DMS114 treated with DMSO at 0.1 percent for 48 hours (cell line): ENCODE results near the gene OSBP2.

Experiments
- DNase-seq: peaks from one replicate; lab custom pipeline; 2025; ENCODE audit not compliant: unreplicated experiment; lab: John Stamatoyannopoulos, UW

OSBP2 gene

DNA sequence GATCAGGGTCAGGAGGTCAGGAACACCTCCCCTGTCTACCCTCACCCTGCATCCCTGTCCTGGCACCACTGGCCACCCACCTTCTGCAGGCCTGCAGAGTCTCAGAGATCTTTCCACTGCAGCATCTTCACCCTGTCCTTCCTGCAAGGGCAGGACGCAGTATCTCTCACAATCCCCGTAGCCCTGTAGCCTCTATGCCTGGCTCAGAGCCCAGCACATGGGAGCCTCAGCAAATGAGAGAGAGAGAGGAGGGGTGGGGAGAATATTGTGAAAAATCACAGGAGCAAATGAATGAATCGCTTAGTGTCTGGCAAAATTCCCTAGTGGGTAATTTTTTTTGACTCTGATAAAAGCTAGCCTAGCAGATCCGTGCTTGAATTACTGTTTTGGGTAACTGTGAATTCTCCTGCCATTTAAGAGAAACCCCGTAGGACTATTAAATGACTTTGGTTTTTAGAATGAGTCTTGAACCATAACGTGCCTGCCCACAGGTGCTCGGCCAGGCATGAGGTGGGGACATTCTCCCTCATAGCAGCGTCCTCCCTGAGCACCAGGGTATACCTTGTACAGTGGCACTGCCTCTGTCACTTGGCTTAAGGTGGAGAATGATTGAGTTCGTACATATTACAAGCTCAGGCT, 182.4 kb downstream of the OSBP2 start:
- no peak for DNase-seq

DNA sequence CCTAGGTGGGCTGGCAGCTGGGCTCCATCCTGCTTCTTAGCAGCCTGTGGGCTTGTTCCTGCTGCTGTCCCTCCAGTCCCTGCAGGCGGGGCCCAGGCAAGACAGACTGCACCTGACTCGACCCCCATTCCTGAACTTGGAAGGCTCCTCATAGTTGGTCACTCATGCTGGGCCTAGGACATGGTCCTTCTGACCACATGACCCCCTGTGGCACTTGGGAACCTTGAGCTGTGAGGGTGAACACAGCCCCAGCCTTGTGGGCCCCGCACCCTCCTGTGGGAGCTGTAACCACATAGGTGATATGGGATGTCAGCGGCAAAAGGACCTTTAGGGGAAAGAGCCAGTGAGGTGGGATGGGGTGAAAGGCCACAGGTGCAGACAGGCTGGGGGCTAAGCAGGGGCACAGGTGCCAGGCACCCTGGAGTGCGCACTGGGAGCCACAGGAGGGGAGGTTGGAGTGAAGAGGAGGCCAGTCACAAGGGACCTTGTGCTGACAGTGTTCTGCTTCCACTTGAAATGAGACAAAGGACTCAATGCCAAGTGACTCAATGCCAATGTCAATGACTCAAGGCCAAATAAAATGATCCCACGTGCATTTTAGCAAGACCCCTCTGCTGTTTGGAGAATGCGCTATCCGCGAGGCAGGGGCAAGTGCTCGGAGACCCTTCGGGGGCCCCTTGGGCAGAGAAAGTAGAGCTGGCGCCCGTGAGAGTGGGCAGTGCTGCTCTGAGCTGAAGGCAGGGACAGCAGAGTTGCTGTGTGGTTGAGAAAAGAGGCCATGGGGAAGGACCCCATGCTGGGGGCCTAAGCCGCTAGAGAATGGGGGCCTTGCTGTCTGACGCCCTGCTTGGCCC, 183.2 kb downstream of the OSBP2 start:
- no peak for DNase-seq

GRCh38 chr22:30878516-30879414, 184.1 kb downstream of the OSBP2 start:
- no peak for DNase-seq

DNA sequence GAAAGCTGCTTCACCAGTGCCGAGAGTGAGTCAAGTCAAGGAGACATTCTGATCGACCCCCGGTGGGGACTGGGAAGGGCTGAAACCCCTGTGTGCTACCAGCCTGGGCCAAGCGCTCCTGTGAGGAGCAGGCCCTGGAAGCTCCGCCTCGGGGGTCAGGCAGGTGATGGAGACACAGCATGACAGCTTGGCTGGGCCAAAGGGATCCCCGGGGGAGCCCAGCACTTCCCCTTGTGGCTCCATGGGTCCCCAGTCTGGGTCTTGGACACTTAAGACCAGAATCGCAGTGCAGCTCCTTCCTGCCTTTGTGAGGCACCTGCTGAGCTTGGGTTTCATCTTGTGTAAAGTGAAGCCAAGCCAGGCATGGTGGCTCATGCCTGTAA, 184.7 kb downstream of the OSBP2 start:
- DNase-seq, result no peak

DNA sequence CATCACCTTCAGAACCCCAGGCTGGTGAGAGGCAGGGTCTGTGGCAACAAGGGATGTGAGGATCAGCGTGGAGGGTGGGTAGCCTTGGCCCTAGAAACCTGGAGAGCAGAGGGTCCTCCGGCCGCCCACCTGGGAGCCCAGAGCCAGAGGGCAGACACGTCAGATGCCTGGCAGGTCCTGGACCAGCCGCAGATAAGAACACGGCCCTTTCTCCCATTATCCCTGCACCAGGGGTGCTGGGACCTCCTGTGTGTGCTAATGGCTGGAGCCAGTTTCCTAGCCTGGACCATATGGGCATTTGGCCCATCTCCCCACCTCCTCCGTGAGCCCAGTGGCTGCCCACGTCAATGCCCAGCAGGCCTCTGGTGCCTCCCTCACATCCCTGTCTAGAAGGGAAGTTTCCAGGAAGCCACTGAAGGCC, 185.5 kb downstream of the OSBP2 start:
- no peak for DNase-seq

- no peak for DNase-seq
These were observed 186.2 kb downstream of the OSBP2 start for GRCh38 chr22:30880847-30881246.

DNA sequence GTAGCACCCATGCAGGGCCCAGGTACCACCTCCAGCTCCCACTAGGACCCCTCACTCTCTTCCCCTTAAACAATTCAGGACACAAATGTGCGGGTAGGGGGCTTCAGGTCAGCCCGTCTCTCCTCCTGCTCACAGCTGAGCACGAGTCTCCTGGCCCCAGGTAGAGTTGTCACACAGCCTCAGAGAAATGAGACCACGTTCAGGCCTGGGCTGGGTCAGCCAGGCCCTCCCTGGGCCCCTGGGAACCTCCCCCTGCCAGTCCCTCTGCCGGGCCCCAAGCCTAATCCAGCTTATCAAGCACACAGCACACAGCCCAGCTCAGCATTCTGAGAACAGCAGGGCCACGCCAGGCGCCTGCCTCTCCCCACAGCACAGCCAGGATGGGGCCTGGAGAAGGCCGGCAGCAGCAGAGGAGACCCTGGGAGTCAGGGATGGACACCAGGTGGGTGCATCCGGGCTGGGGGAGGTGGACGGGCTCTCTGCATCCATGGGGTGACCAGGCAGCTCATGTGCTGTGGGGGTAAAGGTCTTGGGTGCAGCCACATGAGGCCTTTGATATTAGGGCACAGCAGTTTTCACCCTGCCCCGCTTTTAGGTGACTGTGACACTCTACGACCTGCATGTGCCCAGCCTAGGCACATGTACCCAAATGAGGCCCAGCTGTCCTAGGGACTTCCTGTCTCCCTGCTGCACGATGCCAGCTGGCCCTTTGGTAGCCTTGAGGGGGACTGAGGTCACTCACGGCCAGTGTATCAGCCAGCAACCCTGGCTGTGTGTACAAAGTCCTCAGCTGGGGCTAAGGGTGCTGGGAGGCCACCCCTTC, 186.9 kb downstream of the OSBP2 start:
- DNase-seq, result no peak

DNA sequence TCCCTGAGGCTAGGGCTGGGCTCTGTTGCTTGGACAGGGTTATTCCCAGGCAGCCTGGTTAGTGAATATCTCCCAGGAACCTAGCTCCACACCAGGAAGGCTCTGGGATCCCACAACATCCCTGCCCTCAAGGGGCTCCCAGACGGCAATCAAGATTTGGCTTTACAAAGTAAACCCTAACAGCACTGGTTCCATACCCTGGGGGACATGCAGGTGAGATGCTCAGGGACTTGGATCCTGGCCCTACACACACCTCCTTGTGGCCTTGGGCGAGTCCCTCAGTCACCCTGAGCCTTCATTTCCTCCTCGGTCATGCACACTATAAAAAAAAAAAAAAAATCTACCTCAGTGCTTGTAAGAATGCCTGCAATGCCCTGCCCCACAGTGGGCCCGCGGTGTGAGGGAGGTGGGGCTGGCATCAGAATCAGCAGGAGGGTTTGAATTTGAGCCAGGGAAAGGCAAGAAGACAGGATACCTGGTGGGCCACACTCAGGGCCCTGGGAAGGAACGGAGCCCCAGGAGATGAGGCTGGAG, 187.6 kb downstream of the OSBP2 start:
- DNase-seq, result no peak

DNA sequence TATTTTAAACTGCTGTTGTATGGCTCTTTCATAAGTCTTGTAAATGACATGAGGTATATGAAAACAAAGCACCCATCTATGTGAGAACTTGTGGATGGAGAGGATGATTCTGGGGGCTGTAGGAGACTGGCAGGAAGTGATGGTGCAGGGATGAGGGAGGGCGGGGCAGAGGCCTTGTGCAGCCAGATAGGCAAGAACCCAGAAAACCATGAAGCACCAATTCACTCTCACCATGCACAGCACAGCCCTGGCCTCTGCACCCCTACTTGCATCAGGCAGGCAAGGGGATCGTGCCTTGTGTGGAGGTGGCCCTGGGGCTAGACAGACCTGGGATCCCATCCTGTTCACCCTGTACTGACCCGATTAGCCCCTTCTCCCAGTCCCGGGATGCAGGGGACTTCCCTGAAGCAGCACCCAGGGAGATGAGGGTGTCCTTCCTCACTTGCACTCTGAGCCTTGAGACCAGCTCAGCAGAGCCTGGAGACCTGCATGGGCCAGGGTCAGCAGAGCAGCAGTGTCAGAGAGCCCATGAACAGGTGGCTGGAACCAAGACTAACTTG, 188.4 kb downstream of the OSBP2 start:
- DNase-seq, result no peak

DNA sequence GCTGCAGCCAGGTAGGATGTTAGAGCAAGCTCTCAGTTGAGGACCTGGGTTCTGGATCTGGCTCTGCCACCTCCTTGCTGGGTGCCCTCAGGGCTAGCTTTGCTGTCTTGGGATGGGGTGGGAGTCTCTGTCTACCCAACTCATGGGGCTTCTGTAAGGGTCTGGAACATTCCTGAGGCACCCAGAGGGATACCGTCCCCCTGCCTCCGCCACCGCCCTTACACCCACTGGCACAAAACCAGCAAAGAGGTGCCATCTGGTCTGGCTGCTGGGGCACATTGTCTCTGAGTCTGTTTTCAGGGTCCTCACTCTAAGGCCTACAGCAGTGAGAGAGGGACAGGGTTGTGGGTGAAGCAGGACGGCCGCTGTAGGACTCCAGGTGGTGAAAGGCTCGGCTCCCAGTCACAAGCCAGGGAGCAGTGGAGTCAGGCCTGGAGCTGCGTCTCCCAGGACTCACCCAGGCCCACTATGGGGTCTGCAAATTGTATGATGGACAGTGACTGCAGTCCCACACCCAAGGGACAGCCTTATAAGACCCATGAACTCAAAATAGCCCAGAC, 189.0 kb downstream of the OSBP2 start:
- DNase-seq, result no peak

GRCh38 chr22:30884211-30885000, 189.7 kb downstream of the OSBP2 start:
- DNase-seq, result no peak

DNA sequence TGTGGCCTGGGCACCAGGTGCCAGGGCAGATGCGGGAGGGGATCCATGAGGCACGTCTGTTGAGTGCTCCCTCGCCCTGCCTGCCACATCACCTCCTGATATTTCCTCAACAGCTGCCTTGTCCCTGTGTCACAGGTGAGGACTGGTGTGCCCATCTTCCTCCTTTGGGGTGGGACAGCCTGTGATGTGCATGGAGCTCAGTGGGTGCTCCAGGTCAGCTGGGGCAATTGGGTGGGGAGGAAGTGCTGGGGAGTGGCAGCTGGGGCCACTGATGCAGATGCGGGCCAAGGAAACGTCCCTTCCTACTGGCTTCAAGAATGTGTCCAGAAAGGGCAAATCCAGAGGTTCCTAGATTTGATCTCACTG, 190.3 kb downstream of the OSBP2 start:
- no peak for DNase-seq

DNA sequence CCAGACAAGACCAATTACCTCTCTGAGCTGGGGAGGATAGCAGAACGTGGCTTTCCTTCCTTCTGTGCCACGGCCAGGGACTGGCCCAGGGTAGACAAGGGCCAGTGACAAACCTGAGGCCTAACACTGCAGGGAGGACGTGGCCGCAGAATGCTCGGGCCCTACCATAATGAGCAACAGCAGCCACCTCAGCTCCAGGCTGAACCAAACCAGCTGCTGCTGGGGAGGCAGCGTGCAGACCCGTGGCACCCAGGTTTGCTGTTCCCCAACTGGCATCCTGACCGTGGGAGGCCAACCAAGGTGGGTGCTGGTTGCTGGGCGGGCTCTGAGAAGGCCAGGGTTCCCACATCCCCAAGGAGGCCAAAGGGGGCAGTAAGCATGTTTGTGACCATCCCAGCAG, 190.9 kb downstream of the OSBP2 start:
- no peak for DNase-seq

- no peak for DNase-seq
These were observed 192.8 kb downstream of the OSBP2 start for GRCh38 chr22:30887453-30887852.

DNA sequence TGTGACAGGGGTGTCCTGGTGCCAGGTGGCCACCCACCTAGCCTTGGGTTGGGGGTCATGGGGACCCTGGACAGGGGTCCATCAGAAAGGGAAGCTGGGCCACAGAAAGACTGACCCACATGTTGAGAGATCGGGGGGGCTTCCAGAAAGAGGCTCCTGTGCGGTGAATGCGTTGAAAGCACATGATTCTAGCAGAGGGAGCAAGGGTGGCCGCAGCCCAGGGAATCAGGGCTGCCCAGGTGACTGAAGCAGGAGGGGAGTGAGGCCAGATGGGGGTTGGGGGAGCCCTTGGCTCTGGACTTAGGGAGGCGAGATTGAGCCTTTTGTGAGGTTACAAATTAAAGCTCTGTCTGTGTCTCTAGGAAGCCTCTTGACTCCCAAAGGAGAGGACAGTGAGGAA, 193.2 kb downstream of the OSBP2 start:
- no peak for DNase-seq

- DNase-seq, result no peak
These were observed 194.8 kb downstream of the OSBP2 start for GRCh38 chr22:30889268-30889995.

DNA sequence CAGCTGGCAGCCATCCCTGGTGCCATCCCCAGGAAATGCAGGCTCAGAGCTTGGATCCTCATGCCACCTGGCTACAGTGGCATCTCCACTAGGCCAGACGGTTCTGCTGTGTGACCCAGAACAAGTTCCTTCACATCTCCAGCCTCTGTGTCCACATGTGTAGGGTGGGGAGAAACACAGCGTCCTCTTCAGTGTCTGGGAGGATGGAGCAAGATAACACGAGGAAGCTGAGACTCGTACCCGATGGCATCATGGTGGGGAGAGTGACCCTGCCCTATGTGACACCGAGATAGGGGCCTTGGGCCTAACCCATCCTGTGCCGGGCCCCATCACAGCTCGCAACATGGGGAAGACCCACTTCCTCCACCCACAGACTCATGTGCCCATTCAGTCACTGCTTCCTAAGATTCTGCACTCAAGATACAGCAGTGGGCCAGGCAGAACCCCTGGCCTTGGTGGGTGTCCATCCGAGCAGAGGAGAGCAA, 195.4 kb downstream of the OSBP2 start:
- no peak for DNase-seq

- no peak for DNase-seq
These were observed 196.2 kb downstream of the OSBP2 start for GRCh38 chr22:30890686-30891442.
